SK-N-SH treated with all-trans-retinoic acid at 6 μM for 48 hours (cell line): ENCODE results near the gene GRIK4.

Source experiments
- ATAC-seq: fragments of 200-7000 bp; cut with Tn5 transposase; 3 replicates; pipeline ENCODE4 v1.9.1; 2020; ENCODE audit warnings: mild to moderate bottlenecking, moderate library complexity
- ARNTL ChIP-seq: fragments of 450-650 bp; formaldehyde crosslinking; IDR thresholded peaks from 2 replicates; pipeline ENCODE4 v1.5.0; 2020; ENCODE audit warnings: low read depth, mild to moderate bottlenecking, moderate library complexity, borderline replicate concordance
- CREB5 ChIP-seq: fragments of 250-450 bp; sonication (Bioruptor Pico); IDR thresholded peaks from 2 replicates; pipeline ENCODE4 v1.5.1; 2020; ENCODE audit warnings: low read depth, mild to moderate bottlenecking, moderate library complexity
- CSRNP3 ChIP-seq: fragments of 250-450 bp; sonication (Bioruptor Pico); IDR thresholded peaks from 2 replicates; pipeline ENCODE4 v1.5.1; 2021; ENCODE audit warnings: mild to moderate bottlenecking, moderate library complexity
- GLIS3 ChIP-seq: fragments of 250-450 bp; sonication (Bioruptor Pico); IDR thresholded peaks from 2 replicates; pipeline ENCODE4 v1.5.0; 2020; ENCODE audit warnings: mild to moderate bottlenecking, moderate library complexity
- ISL1 ChIP-seq: fragments of 250-450 bp; sonication (Bioruptor Pico); IDR thresholded peaks from 2 replicates; pipeline ENCODE4 v2.1.2; 2022; ENCODE audit warnings: mild to moderate bottlenecking, moderate library complexity
- OSR1 ChIP-seq: fragments of 250-450 bp; sonication (Bioruptor Pico); IDR thresholded peaks from 2 replicates; pipeline ENCODE4 v1.8.0; 2022; ENCODE audit warnings: moderate library complexity, mild to moderate bottlenecking, inconsistent platforms
- PATZ1 ChIP-seq: fragments of 250-450 bp; sonication (Bioruptor Pico); IDR thresholded peaks from 2 replicates; pipeline ENCODE4 v1.8.0; 2020; ENCODE audit warnings: mild to moderate bottlenecking, moderate library complexity, borderline replicate concordance
- POU6F1 ChIP-seq: fragments of 250-450 bp; sonication (Bioruptor Pico); IDR thresholded peaks from 2 replicates; pipeline ENCODE4 v1.8.0; 2021; ENCODE audit warnings: low read depth, mild to moderate bottlenecking, moderate library complexity, borderline replicate concordance
- PPARA ChIP-seq: fragments of 250-450 bp; sonication (Bioruptor Pico); IDR thresholded peaks from 2 replicates; pipeline ENCODE4 v1.5.0; 2020; ENCODE audit warnings: mild to moderate bottlenecking, borderline replicate concordance
- RARB ChIP-seq: fragments of 250-450 bp; sonication (Bioruptor Pico); IDR thresholded peaks from 2 replicates; pipeline ENCODE4 v1.8.0; 2021; ENCODE audit warnings: mild to moderate bottlenecking, moderate library complexity
- SNAI2 ChIP-seq: fragments of 250-450 bp; sonication (Bioruptor Pico); IDR thresholded peaks from 2 replicates; pipeline ENCODE4 v1.5.0; 2020; ENCODE audit warnings: mild to moderate bottlenecking, moderate library complexity
- TCF4 ChIP-seq: fragments of 250-450 bp; sonication (Bioruptor Pico); IDR thresholded peaks from 2 replicates; pipeline ENCODE4 v1.8.0; 2021; ENCODE audit warnings: mild to moderate bottlenecking, moderate library complexity, borderline replicate concordance
- TSHZ2 ChIP-seq: fragments of 250-450 bp; sonication (Bioruptor Pico); IDR thresholded peaks from 2 replicates; pipeline ENCODE4 v1.5.0; 2020; ENCODE audit warnings: mild to moderate bottlenecking, moderate library complexity
- ZC3H10 ChIP-seq: fragments of 250-450 bp; sonication (Bioruptor Pico); IDR thresholded peaks from 2 replicates; pipeline ENCODE4 v1.5.1; 2021; ENCODE audit warnings: mild to moderate bottlenecking, moderate library complexity
- ZFP3 ChIP-seq: fragments of 250-450 bp; sonication (Bioruptor Pico); IDR thresholded peaks from 2 replicates; pipeline ENCODE4 v1.5.0; 2020; ENCODE audit warnings: mild to moderate bottlenecking, moderate library complexity
- ZFP30 ChIP-seq: fragments of 450-650 bp; formaldehyde crosslinking; IDR thresholded peaks from 2 replicates; pipeline ENCODE4 v1.5.0; 2022; ENCODE audit warnings: mild to moderate bottlenecking, moderate library complexity
- ZNF565 ChIP-seq: fragments of 450-650 bp; formaldehyde crosslinking; conservative IDR thresholded peaks from 2 replicates; pipeline ENCODE4 v1.5.0; 2020; ENCODE audit warnings: low read depth, mild to moderate bottlenecking, moderate library complexity
- ZNF8 ChIP-seq: fragments of 450-650 bp; formaldehyde crosslinking; IDR thresholded peaks from 2 replicates; pipeline ENCODE4 v1.5.0; 2020; ENCODE audit warnings: mild to moderate bottlenecking, moderate library complexity

GRIK4 gene

GRCh38 chr11:120894202-120894985, 382.8 kb downstream of the GRIK4 start:
- TF ChIP-seq SNAI2 (no peak), TCF4 (CRISPR knock-in tag) (no peak), GLIS3 (CRISPR knock-in tag) (no peak), ZNF8 (CRISPR knock-in tag) (no peak), POU6F1 (CRISPR knock-in tag) (no peak), TSHZ2 (CRISPR knock-in tag) (no peak), OSR1 (no peak), PPARA (no peak), ISL1 (CRISPR knock-in tag) (no peak)
- ATAC-seq: no peak

- TF ChIP-seq ZNF8 (CRISPR knock-in tag): no peak
- no peak for TF ChIP-seq PPARA
- TF ChIP-seq RARB (CRISPR knock-in tag): no peak
- no peak for TF ChIP-seq ZNF565
- TF ChIP-seq OSR1: no peak
- TF ChIP-seq SNAI2: no peak
- TF ChIP-seq ZFP30: no peak
- no peak for TF ChIP-seq ISL1 (CRISPR knock-in tag)
- no peak for TF ChIP-seq CSRNP3 (CRISPR knock-in tag)
- TF ChIP-seq TSHZ2 (CRISPR knock-in tag): no peak
Measured at GRCh38 chr11:120896687-120897086, 385.1 kb downstream of the GRIK4 start.

GRCh38 chr11:120898568-120898967, 387.0 kb downstream of the GRIK4 start:
- TF ChIP-seq PPARA (no peak), ZFP3 (no peak), TCF4 (CRISPR knock-in tag) (no peak), PATZ1 (CRISPR knock-in tag) (no peak), SNAI2 (no peak), CREB5 (CRISPR knock-in tag) (no peak), ARNTL (CRISPR knock-in tag) (no peak), ISL1 (CRISPR knock-in tag) (no peak), ZC3H10 (CRISPR knock-in tag) (no peak), POU6F1 (CRISPR knock-in tag) (no peak)
- ATAC-seq: no peak

More at GRCh38 chr11:120896687-120897086, 385.1 kb downstream of the GRIK4 start:
- ATAC-seq: no peak
